H9 (cell line): ENCODE results near the gene NPAS2. TPM values are rescaled to one million over a fixed set of nuclear protein-coding genes. Genes with fewer than 3 reads are reported as not detected.

Experiments
- DNase-seq: peaks from one replicate; pipeline ENCODE4 v3.0.0-alpha.2; 2017
- H2AFZ ChIP-seq: one replicate; pipeline ENCODE4 v1.6.1; 2013; ENCODE audit warnings: mild to moderate bottlenecking, low read length, control low read depth, moderate library complexity
- H2AK5ac ChIP-seq: 2 replicates; pipeline ENCODE4 v1.6.1; 2013; ENCODE audit warnings: low read length, control low read depth, mixed read lengths; ENCODE audit not compliant: insufficient read length
- H2BK120ac ChIP-seq: one replicate; pipeline ENCODE4 v1.6.1; 2013; ENCODE audit warnings: low read depth, mild to moderate bottlenecking, low read length, control low read depth, inconsistent platforms; ENCODE audit not compliant: poor library complexity, severe bottlenecking
- H2BK12ac ChIP-seq: 2 replicates; pipeline ENCODE4 v1.6.1; 2013; ENCODE audit warnings: low read length, control low read depth, mixed read lengths, low read depth; ENCODE audit not compliant: insufficient read length
- H2BK15ac ChIP-seq: 2 replicates; pipeline ENCODE4 v1.6.1; 2013; ENCODE audit warnings: low read depth, low read length, control low read depth
- H2BK20ac ChIP-seq: one replicate; pipeline ENCODE4 v1.6.1; 2013; ENCODE audit warnings: low read depth, mild to moderate bottlenecking, low read length, control low read depth, inconsistent platforms; ENCODE audit not compliant: poor library complexity, severe bottlenecking
- H2BK5ac ChIP-seq: 2 replicates; pipeline ENCODE4 v1.6.1; 2013; ENCODE audit warnings: low read length, control low read depth, mixed read lengths; ENCODE audit not compliant: insufficient read length
- H3K14ac ChIP-seq: 2 replicates; pipeline ENCODE4 v1.6.1; 2013; ENCODE audit warnings: low read length, control low read depth; ENCODE audit not compliant: insufficient read depth
- H3K18ac ChIP-seq: 2 replicates; pipeline ENCODE4 v1.6.1; 2013; ENCODE audit warnings: low read depth, mild to moderate bottlenecking, mixed read lengths, low read length, control low read depth; ENCODE audit not compliant: insufficient read length
- H3K23ac ChIP-seq: 2 replicates; pipeline ENCODE4 v1.6.1; 2013; ENCODE audit warnings: low read length, control low read depth, mixed read lengths, low read depth; ENCODE audit not compliant: insufficient read length
- H3K23me2 ChIP-seq: 2 replicates; pipeline ENCODE4 v1.6.1; 2013; ENCODE audit warnings: low read depth, mild to moderate bottlenecking, mixed read lengths, low read length, control low read depth; ENCODE audit not compliant: insufficient read length, poor library complexity, severe bottlenecking
- H3K27ac ChIP-seq: 2 replicates; pipeline ENCODE4 v1.5.1; 2013; ENCODE audit warnings: low read length, control low read depth, mixed read lengths, low read depth; ENCODE audit not compliant: insufficient read length
- H3K27me3 ChIP-seq: 2 replicates; pipeline ENCODE4 v1.6.1; 2013; ENCODE audit warnings: low read length, control low read depth, inconsistent platforms; ENCODE audit not compliant: insufficient read depth
- H3K4ac ChIP-seq: 2 replicates; pipeline ENCODE4 v1.6.1; 2013; ENCODE audit warnings: low read depth, mild to moderate bottlenecking, control low read depth, inconsistent platforms, low read length, moderate library complexity
- H3K4me1 ChIP-seq: 2 replicates; pipeline ENCODE4 v1.6.1; 2013; ENCODE audit warnings: low read length, control low read depth, inconsistent platforms; ENCODE audit not compliant: insufficient read depth
- H3K4me2 ChIP-seq: 2 replicates; pipeline ENCODE4 v1.6.1; 2013; ENCODE audit warnings: low read length, control low read depth, mixed read lengths; ENCODE audit not compliant: insufficient read length, insufficient read depth
- H3K56ac ChIP-seq: 2 replicates; pipeline ENCODE4 v1.6.1; 2013; ENCODE audit warnings: low read depth, mild to moderate bottlenecking, mixed read lengths, low read length, control low read depth; ENCODE audit not compliant: insufficient read length
- H3K79me1 ChIP-seq: 2 replicates; pipeline ENCODE4 v1.6.1; 2013; ENCODE audit warnings: low read depth, mild to moderate bottlenecking, moderate library complexity, low read length, control low read depth, inconsistent platforms; ENCODE audit not compliant: insufficient read depth, poor library complexity, severe bottlenecking
- H3K79me2 ChIP-seq: 2 replicates; pipeline ENCODE4 v1.6.1; 2013; ENCODE audit warnings: low read length, control low read depth, inconsistent platforms; ENCODE audit not compliant: insufficient read depth
- H3K9ac ChIP-seq: 2 replicates; pipeline ENCODE4 v1.6.1; 2013; ENCODE audit warnings: low read length, control low read depth, mixed read lengths; ENCODE audit not compliant: insufficient read length; ENCODE audit errors: extremely low read depth
- H3K9me3 ChIP-seq: one replicate; pipeline ENCODE4 v1.6.1; 2013; ENCODE audit warnings: low read depth, low read length, inconsistent platforms; ENCODE audit not compliant: control insufficient read depth
- H3T11ph ChIP-seq: one replicate; pipeline ENCODE4 v1.6.1; 2013; ENCODE audit warnings: mild to moderate bottlenecking, low read length, control low read depth, inconsistent platforms
- H4K20me1 ChIP-seq: one replicate; pipeline ENCODE4 v1.6.1; 2013; ENCODE audit not compliant: control insufficient read depth, insufficient read length, insufficient read depth
- H4K5ac ChIP-seq: 2 replicates; pipeline ENCODE4 v1.6.1; 2013; ENCODE audit warnings: low read depth, mild to moderate bottlenecking, mixed read lengths, low read length, control low read depth; ENCODE audit not compliant: insufficient read length
- H4K8ac ChIP-seq: replicated peaks from 2 replicates; pipeline ENCODE4 v1.6.1; 2013; ENCODE audit warnings: low read length, control low read depth, mixed read lengths, low read depth; ENCODE audit not compliant: insufficient read length
- H4K91ac ChIP-seq: 2 replicates; pipeline ENCODE4 v1.6.1; 2013; ENCODE audit warnings: low read depth, mild to moderate bottlenecking, moderate library complexity, mixed read lengths, low read length, control low read depth; ENCODE audit not compliant: insufficient read length
- H3K27ac Mint-ChIP-seq, 3 experiments: 2 replicates in 2 of 3; 3 replicates in 1 of 3; pipeline ENCODE4 v1.8.0; 2020 to 2021; ENCODE audit warnings: mixed read lengths in 3 of 3, mild to moderate bottlenecking in 1 of 3, moderate library complexity in 1 of 3
- H3K27me3 Mint-ChIP-seq: 2 replicates; pipeline ENCODE4 v1.8.0; 2021; ENCODE audit warnings: low read depth, mild to moderate bottlenecking, moderate library complexity, mixed read lengths
- H3K36me3 Mint-ChIP-seq, 3 experiments: 2 replicates in 2 of 3; 3 replicates in 1 of 3; pipeline ENCODE4 v1.8.0; 2020 to 2021; ENCODE audit warnings: low read depth in 3 of 3, mixed read lengths in 3 of 3; ENCODE audit not compliant: insufficient read depth in 1 of 3
- H3K4me1 Mint-ChIP-seq, 2 experiments: 2 replicates each; pipeline ENCODE4 v1.8.0; 2020; ENCODE audit warnings: mixed read lengths in 2 of 2
- H3K4me3 Mint-ChIP-seq, 2 experiments: 2 replicates in 1 of 2; 3 replicates in 1 of 2; pipeline ENCODE4 v1.8.0; 2020 to 2021; ENCODE audit warnings: mild to moderate bottlenecking in 2 of 2, mixed read lengths in 2 of 2, moderate library complexity in 1 of 2
- H3K9me3 Mint-ChIP-seq, 2 experiments: 2 replicates in 1 of 2; 3 replicates in 1 of 2; pipeline ENCODE4 v1.8.0; 2020; ENCODE audit warnings: mild to moderate bottlenecking in 2 of 2, mixed read lengths in 2 of 2, moderate library complexity in 1 of 2
- CTCF ChIP-seq: fragments of 200-600 bp; sonication (generic); conservative IDR thresholded peaks from 3 replicates; pipeline ENCODE4 v1.8.0; 2021; ENCODE audit warnings: antibody characterized with exemption, mild to moderate bottlenecking
- WGBS: extraction: QIAGEN DNeasy Blood & Tissue Kit; methylation state at CpG from one replicate; pipeline ENCODE4 v1.1.7; 2013; ENCODE audit warnings: missing lambda C conversion rate, low lambda C conversion rate, mixed read lengths; ENCODE audit not compliant: insufficient read length; ENCODE audit errors: extremely low coverage; 5-methylcytosine and 5-hydroxymethylcytosine counted together
- total RNA-seq: library from RNA; stranded (reverse); gene quantifications from 2 replicates; pipeline ENCODE4 v1.2.1, GENCODE V29; 2021

NPAS2 gene
- total RNA-seq, 1 experiment from 2014 or later = 1.3 TPM

GRCh38 chr2:100870652-100871531 is 51.0 kb downstream of the NPAS2 start:
- H3K79me1 ChIP-seq = no peaks in the 10 kb centered on the region
- no peak overlapping the region for H4K8ac ChIP-seq
- H4K5ac ChIP-seq = no peak overlapping the region
- no peak overlapping the region for H2BK15ac ChIP-seq
- Mint-ChIP-seq H3K9me3 (peaks cover 2 to 11% of the 10 kb centered on the region in 2 experiments; a peak in 4 of 5 replicates), H3K4me1 (peaks cover 12 to 14% of the 10 kb centered on the region in 2 experiments), H3K27ac (peak overlapping the region in 1 of 3 experiments; percentile 85; a peak in 1 of 7 replicates), H3K4me3 (no peak overlapping the region), H3K27me3 (peaks cover under 1% of the 10 kb centered on the region; the same call in 1 of the 2 replicates), H3K36me3 (no peaks in the 10 kb centered on the region; a peak in 2 of 7 replicates)
- no peak overlapping the region for H2AFZ ChIP-seq
- no peak overlapping the region for H3T11ph ChIP-seq
- no peak overlapping the region for H2AK5ac ChIP-seq
- H2BK5ac ChIP-seq = no peak overlapping the region
- H3K4me1 ChIP-seq = peaks cover 3% of the 10 kb centered on the region; the same call in 1 of the 2 replicates
- no peaks in the 10 kb centered on the region for H3K9me3 ChIP-seq
- H3K23me2 ChIP-seq = no peaks in the 10 kb centered on the region
- H3K79me2 ChIP-seq = no peaks in the 10 kb centered on the region
- no peak overlapping the region for H2BK120ac ChIP-seq
- no peak overlapping the region for H3K9ac ChIP-seq
- no peaks in the 10 kb centered on the region for H3K27me3 ChIP-seq
- H4K91ac ChIP-seq = no peak overlapping the region
- peak; percentile 68 for TF ChIP-seq CTCF
- H3K18ac ChIP-seq = no peak overlapping the region
- H3K27ac ChIP-seq = no peak overlapping the region
- peak; percentile 45 for DNase-seq
- H2BK12ac ChIP-seq = no peak overlapping the region
- no peak overlapping the region for H2BK20ac ChIP-seq
- no peak overlapping the region for H3K4me2 ChIP-seq
- no peak overlapping the region for H3K4ac ChIP-seq
- no peak overlapping the region for H3K23ac ChIP-seq
- WGBS = no CpG with 5 or more reads among the region's 6 CpGs
- H4K20me1 ChIP-seq = no peaks in the 10 kb centered on the region
- no peak overlapping the region for H3K14ac ChIP-seq
- H3K56ac ChIP-seq = no peak overlapping the region
